Gastrocnemius medialis (tissue), 4 donors: ENCODE results near the gene FCRL5. TPM values are rescaled to one million over a fixed set of nuclear protein-coding genes. Genes with fewer than 3 reads are reported as not detected.

Source experiments
- ATAC-seq, 2 donors: fragments of 150-250 bp; one replicate each; pipeline ENCODE4 v1.9.1; 2016
- DNase-seq, 2 donors: peaks; one replicate each; pipeline ENCODE4 v3.0.0-alpha.2; 2019
- H3K27ac ChIP-seq, 4 donors: fragments of 200-600 bp; sonication (generic); 1 replicate in 1 of 4; 2 replicates in 3 of 4; pipeline ENCODE4 v1.5.1; 2016 to 2018; ENCODE audit warnings: mild to moderate bottlenecking in 2 of 4, moderate library complexity in 1 of 4
- H3K27me3 ChIP-seq, 3 donors: fragments of 200-600 bp; sonication (generic) in 2 of 3; 1 replicate in 1 of 3; 2 replicates in 2 of 3; pipeline versions ENCODE4 v1.5.1 to v1.6.0; 2016 to 2019; ENCODE audit warnings: mild to moderate bottlenecking in 1 of 3, moderate library complexity in 1 of 3
- H3K36me3 ChIP-seq, 2 donors: fragments of 200-600 bp; sonication (generic) in 1 of 2; one replicate each; pipeline ENCODE4 v1.5.1; 2017 to 2018
- H3K4me1 ChIP-seq, 2 donors: fragments of 200-600 bp; sonication (generic) in 1 of 2; one replicate each; pipeline ENCODE4 v1.5.1; 2016 to 2017; ENCODE audit warnings: mild to moderate bottlenecking in 2 of 2
- H3K4me3 ChIP-seq, 4 donors: fragments of 200-600 bp; sonication (generic) in 3 of 4; 1 replicate in 1 of 4; 2 replicates in 3 of 4; pipeline ENCODE4 v1.5.1; 2016 to 2019; ENCODE audit warnings: mild to moderate bottlenecking in 2 of 4
- H3K9me3 ChIP-seq, 3 donors: fragments of 200-600 bp; sonication (generic) in 2 of 3; 1 replicate in 1 of 3; 2 replicates in 2 of 3; pipeline ENCODE4 v1.5.1; 2016 to 2019
- CTCF ChIP-seq, 5 experiments: fragments of 450-650 bp in 3 of 5; fragments of 200-600 bp in 2 of 5; sonication (generic) in 2 of 5; IDR thresholded peaks in 4 of 5; conservative IDR thresholded peaks in 1 of 5; 1 replicate in 4 of 5; 2 replicates in 1 of 5; pipeline ENCODE4 v1.5.1; 2016 to 2019; ENCODE audit warnings: antibody characterized with exemption in 5 of 5, mild to moderate bottlenecking in 3 of 5, moderate library complexity in 3 of 5
- POLR2A ChIP-seq, 2 donors: fragments of 450-650 bp; IDR thresholded peaks; one replicate each; pipeline ENCODE4 v1.6.1; 2017; ENCODE audit warnings: antibody characterized with exemption in 2 of 2, mild to moderate bottlenecking in 2 of 2, moderate library complexity in 2 of 2
- in situ Hi-C, 4 donors: fragments of 200-750 bp; cut with MboI; loops; one replicate each; pipeline versions ENCODE4 v1.15.0 to v1.8.0; 2017; ENCODE audit warnings: low sequenced_read_pairs in 4 of 4
- intact Hi-C: fragments of 100-400 bp; cut with DNase I; formaldehyde crosslinking; loops from one replicate; pipeline ENCODE4 v1.15.1; 2023; ENCODE audit warnings: low total_unique reads
- total RNA-seq, 4 donors: library from RNA; depleted of rRNA; stranded (reverse); fragments of >200 nt; gene quantifications; one replicate each; pipeline versions ENCODE4 v1.1.0 to v1.2.3, GENCODE V29; 2016

FCRL5 gene
- total RNA-seq, 4 donors from 2014 or later = not detected

- H3K27ac ChIP-seq = no peak overlapping the region
- no peaks in the 10 kb centered on the region for H3K9me3 ChIP-seq
- intact Hi-C loops = no loop called here
- H3K27me3 ChIP-seq = no peaks in the 10 kb centered on the region
- H3K36me3 ChIP-seq = no peaks in the 10 kb centered on the region
- H3K4me1 ChIP-seq = no peaks in the 10 kb centered on the region
- in situ Hi-C loops = no loop called here
- H3K4me3 ChIP-seq = no peak overlapping the region
- no peak for DNase-seq
- TF ChIP-seq CTCF (IDR thresholded peaks at IDR 0.05 in 4 of 5, conservative IDR thresholded peaks at IDR 0.05 in 1 of 5) (no peak), POLR2A (IDR thresholded peaks at IDR 0.05) (no peak)
- no peak for ATAC-seq
Measured at GRCh38 chr1:157466011-157466410, 86.3 kb downstream of the FCRL5 start.

Other genes starting within 250 kb of the FCRL5 start
- gene FCRL4, start 45.6 kb upstream of the FCRL5 start, total RNA-seq = not detected
- not detected for gene FCRL3, start 148.3 kb upstream of the FCRL5 start, total RNA-seq
- under 1 TPM in 1 of 4 donors, not detected in 3; 0.19 TPM for gene FCRL2, start 224.6 kb upstream of the FCRL5 start, total RNA-seq